Stimulated activated CD8-positive, alpha-beta memory T cell treated with anti-CD3 and anti-CD28 coated beads, Interleukin-12 subunit alpha, Interleukin-12 subunit beta, amount 100 ng/mL, for 24 hours (primary cell): ENCODE data around the gene EHD1.

Experiments used
- DNase-seq: peaks from one replicate; pipeline ENCODE4 v3.0.0-alpha.2; 2020; ENCODE audit errors: extremely low read depth

Gene EHD1

GRCh38 chr11:64872790-64873488, 5.5 kb downstream of the EHD1 start:
- no peak for DNase-seq

DNA sequence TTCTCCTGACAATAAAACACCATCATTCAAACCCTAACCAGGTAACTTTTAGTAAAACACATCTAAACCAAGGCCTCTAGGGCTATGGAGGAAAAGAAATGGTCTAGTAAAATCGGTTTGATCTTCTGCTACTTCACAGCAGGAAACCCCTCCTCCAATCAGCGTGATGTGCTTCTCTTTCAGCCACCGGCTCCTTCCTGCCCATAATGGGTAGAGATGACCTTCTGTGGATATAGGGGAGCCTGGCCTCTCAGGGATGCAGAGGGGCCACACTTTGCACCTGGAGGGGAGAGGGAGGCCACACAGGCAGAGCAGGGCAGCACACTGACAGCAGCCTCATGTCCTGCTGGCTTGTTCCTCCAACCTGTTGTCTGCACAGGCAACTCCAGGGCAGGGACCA, 6.9 kb downstream of the EHD1 start:
- DNase-seq, result no peak

DNA sequence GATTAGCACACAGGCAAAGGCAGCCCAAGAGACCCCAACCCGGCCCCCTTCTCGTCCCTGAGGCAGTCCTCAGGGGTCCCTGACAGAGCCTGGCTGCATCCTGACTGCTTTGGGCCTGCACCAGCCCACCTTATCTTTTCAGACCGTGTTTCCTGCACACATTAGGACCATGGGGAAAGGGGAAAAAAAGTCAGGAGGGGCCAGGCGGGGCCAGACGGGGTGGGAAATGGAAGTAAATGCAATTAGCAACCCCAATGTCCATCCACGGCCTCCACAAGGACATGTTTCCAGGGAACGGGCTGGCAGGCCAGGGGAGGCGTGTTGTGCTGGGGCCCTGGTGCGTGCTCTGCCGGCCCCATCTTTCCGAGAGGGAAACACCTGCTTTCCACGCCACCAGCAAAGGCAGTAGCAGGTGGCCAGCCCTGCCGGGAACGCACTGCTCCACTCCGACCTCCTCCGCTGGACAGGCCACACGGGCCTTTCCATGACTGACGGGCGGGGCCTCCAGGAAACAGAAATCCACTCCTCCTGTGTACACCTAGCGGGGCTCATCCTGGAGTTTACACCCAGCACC, 7.4 kb downstream of the EHD1 start:
- no peak for DNase-seq

DNA sequence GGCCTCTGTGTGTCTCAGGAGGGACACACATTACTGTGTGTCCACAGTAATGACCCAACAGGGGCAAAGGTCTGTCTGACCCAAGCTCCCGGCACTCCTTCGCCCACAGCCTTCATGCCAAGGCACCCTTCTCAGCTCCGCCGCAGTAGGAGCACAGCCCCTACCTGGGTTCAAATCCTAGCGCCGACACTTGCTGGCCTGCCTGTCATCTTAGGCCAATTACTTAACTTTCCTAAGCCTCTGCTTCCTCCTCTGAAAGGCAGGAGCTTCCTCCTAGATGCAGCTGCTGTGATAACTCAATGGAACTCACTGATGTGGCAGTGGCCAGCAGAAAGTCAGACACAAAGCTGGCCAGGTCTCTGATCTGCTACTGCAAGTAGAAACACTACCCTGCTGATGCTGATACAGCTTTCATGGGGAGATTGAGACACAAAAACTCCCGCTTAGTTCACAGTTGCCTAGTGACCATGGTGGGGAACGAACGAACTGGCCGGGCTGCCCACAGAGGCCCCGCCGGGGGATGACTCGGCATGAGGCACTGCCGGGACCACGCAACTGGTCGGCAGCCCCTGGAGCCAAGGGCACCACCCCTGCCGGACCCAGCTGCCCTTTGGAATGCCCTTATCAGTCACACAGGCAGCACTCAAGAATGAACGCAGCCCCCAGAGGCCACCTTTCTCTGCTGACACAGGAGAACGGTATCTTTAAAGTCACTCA, 8.1 kb downstream of the EHD1 start:
- no peak for DNase-seq

DNA sequence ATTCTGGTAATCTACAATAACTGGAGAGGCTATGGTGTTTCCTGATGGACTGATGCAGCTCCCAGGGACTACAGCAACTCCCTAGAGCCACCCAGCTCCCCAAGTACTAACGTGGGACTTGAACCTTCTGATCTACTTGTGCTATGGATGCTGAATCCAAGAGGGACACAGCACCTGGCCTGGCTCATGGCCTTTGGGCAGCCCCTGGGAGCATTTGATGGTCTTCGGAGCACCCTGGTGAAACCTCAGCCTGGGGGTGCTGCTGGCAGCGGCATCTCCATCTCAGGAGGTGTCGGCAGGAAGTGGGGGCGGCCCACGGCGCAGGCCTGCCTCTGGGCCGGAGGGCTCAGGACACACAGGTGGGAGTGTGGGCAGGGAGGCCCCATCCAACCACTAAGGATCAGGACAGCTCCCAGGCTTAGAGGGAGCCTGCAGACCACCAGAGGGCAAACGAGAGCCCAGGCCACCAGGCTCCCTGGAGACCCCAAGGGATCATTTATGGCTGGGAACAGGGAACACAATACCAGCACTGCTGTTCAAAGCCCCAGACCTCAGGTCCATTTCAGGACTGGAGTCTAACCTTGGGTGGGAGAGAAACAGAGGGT, 8.7 kb downstream of the EHD1 start:
- DNase-seq, result no peak

- no peak for DNase-seq
These were observed 9.4 kb downstream of the EHD1 start for GRCh38 chr11:64868904-64869570.

GRCh38 chr11:64867748-64868462, 10.5 kb downstream of the EHD1 start:
- no peak for DNase-seq

DNA sequence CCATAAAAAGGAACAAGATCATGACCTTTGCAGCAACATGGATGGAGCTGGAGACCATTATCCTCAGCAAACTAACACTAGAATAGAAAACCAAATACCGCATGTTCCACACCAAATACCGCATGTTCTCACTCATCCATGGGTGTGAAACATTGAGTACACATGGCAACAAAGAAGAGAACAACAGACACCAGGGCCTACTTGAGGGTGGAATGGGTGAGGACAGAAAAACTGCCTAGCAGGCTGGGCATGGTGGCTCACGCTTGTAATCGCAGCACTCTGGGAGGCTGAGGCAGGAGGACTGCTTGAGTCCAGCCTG, 12.3 kb downstream of the EHD1 start:
- no peak for DNase-seq

- DNase-seq, result no peak
These were observed 12.9 kb downstream of the EHD1 start for GRCh38 chr11:64865286-64866172.

GRCh38 chr11:64864473-64865285, 13.7 kb downstream of the EHD1 start:
- no peak for DNase-seq

- DNase-seq, result no peak
These were observed 14.3 kb downstream of the EHD1 start for GRCh38 chr11:64864135-64864472.

DNA sequence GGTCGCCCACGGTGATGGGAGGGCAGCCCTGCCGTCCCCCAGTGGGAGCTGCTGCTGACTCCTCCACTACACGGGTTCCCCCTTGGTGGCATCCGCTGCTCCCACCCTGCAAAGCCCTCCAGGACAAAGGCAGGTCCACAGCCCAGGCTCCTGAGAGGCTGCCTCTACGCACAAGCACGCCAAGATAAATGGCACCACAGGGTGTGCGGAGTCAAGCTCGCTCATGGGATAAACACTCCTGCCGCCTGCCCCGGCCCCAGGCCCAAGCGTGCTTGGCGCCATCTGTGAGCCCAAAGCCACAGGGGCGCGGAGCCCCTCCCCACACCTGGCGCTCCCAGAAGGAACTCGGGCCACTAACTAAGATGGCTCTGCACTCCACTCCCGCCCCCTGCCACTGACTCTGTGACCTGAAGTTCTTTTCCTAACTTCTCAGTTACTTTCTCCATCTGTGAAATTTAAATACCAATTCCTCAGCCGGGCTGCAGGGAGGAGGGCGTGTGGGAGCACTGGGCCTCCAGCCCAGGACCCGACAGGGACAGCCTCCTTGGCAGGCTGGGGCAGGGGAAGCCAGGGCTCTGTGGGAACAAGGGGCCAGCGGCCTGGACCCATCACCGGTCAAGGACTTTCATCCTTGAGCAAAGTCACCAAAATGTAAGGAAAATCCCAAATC, 14.9 kb downstream of the EHD1 start:
- no peak for DNase-seq

GRCh38 chr11:64862987-64863390, 15.4 kb downstream of the EHD1 start:
- DNase-seq, result no peak

DNA sequence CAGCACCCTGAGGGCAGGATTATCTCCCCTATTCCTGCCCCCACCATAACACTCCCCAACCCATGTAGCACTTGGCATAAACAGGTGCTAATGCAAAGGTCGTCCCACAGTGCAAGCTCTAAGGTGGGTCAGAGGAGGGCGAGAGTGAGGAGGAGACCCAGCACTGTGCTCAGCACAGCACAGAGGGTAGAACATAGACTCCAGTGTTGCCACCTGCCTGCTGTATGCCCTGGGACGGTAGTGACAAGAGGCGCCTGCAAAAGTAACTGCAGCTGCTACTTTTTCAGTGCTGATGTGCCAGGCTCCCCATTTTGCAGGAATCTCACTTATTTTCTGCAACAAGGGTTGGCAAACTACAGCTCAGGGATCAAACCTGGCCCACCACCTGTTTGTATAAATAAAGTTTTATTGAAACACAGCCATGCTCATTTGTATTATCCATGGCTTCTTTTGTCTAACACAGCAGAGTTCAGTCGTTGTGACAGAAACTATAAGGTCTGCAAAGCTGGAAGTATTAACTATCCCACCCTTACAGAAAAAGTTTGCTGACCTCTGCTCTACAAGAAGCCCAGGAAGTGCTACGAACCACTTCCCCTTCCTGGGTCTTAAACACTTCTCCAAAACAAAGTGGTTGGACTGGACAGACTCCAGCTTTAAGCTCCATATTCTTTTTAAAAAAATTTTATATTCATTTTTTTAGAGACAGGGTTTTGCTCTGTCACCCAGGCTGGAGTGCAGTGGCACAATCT, 17.0 kb downstream of the EHD1 start:
- DNase-seq, result no peak

DNA sequence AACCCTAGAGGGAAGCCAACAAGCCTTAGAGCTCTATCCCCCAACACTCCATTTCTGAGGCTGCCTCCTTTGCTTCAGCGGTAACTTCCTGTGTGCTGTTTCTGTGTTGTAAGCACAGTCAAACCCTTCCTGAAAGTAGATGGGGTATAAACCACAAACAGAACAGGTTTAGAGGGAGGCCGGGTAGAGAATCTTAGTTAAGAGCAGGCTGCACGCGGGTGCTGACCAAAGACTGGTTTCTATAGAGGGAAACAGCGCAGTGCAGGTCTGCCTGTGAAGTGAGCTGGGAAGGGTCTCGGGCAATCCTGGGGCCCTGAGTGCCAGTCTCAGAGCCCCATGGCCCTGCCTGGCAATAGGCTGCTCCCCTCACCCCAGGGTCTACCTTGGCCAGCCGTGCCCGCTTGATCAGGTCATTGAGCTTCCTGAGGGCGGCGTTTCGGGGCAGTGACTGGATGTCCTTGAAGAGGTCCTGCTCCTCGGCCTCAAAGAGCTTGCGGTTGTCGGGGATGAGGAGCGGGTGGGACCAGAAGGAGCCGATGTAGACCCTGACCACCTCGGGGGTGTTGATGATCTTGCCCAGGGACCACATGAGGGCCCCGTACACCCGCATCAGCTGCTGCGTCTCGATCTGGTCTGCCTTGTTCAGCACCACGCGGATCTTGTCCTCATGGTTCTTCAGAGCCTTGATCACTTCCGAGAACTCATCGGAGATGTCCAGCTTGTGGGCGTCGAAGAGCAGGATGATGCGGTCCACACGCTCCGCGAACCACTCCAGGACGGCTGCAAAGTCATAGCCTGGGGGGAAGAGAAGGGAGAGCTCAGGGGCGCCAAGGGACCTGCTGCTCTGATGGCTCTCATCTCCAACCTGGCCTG, 18.6 kb downstream of the EHD1 start:
- DNase-seq, result no peak

GRCh38 chr11:64858467-64859263, 19.8 kb downstream of the EHD1 start:
- no peak for DNase-seq

GRCh38 chr11:64857485-64857884, 20.9 kb downstream of the EHD1 start:
- DNase-seq, result no peak
